CD14-positive monocyte (primary cell): ENCODE results near the gene BCL7B. TPM values are rescaled to one million over a fixed set of nuclear protein-coding genes. Genes with fewer than 3 reads are reported as not detected.

Experiments
- DNase-seq, 3 donors: peaks; one replicate each; pipeline ENCODE4 v3.0.0-alpha.2; 2011 to 2022
- H2AFZ ChIP-seq: 2 replicates; pipeline ENCODE4 v1.6.0; 2012; ENCODE audit warnings: mild to moderate bottlenecking, low read depth, low read length, inconsistent platforms; ENCODE audit not compliant: insufficient read depth, poor library complexity, severe bottlenecking
- H3K27ac ChIP-seq, 2 donors: 1 replicate in 1 of 2; 2 replicates in 1 of 2; pipeline ENCODE4 v1.5.1; 2012 to 2013; ENCODE audit warnings: low read length in 2 of 2, control low read depth in 1 of 2, inconsistent platforms in 1 of 2, low read depth in 1 of 2, mild to moderate bottlenecking in 1 of 2
- H3K27me3 ChIP-seq, 2 donors: one replicate each; pipeline versions ENCODE4 v1.6.0 to v1.6.1; 2011 to 2013; ENCODE audit warnings: low read length in 2 of 2; ENCODE audit not compliant: control insufficient read depth in 2 of 2, insufficient read depth in 2 of 2
- H3K36me3 ChIP-seq, 2 donors: replicated peaks in 1 of 2; 1 replicate in 1 of 2; 2 replicates in 1 of 2; pipeline versions ENCODE4 v1.5.1 to v1.6.1; 2012 to 2013; ENCODE audit warnings: low read length in 2 of 2, control low read depth in 1 of 2, inconsistent platforms in 1 of 2, mild to moderate bottlenecking in 1 of 2; ENCODE audit not compliant: insufficient read depth in 2 of 2, control insufficient read depth in 1 of 2
- H3K4me1 ChIP-seq, 2 donors: 1 replicate in 1 of 2; 2 replicates in 1 of 2; pipeline versions ENCODE4 v1.5.1 to v1.6.1; 2012 to 2013; ENCODE audit warnings: low read length in 2 of 2, control low read depth in 1 of 2, inconsistent platforms in 1 of 2, mild to moderate bottlenecking in 1 of 2, moderate library complexity in 1 of 2; ENCODE audit not compliant: insufficient read depth in 2 of 2, control insufficient read depth in 1 of 2
- H3K4me2 ChIP-seq: replicated peaks from 2 replicates; pipeline ENCODE3; 2012; ENCODE audit warnings: low read length, moderate library complexity, mild to moderate bottlenecking; ENCODE audit not compliant: poor library complexity, severe bottlenecking; ENCODE audit errors: extremely low read depth
- H3K4me3 ChIP-seq, 3 experiments: fragments of 200-600 bp in 1 of 3; sonication (generic) in 1 of 3; replicated peaks in 1 of 3; 1 replicate in 2 of 3; 2 replicates in 1 of 3; pipeline ENCODE4 v1.5.1; 2011 to 2013; ENCODE audit warnings: low read length in 3 of 3, mild to moderate bottlenecking in 3 of 3, control low read depth in 2 of 3, low read depth in 2 of 3, inconsistent platforms in 1 of 3, moderate library complexity in 1 of 3
- H3K79me2 ChIP-seq: 2 replicates; pipeline ENCODE4 v1.6.0; 2012; ENCODE audit warnings: mild to moderate bottlenecking, control low read depth, inconsistent platforms, low read length, moderate library complexity; ENCODE audit not compliant: insufficient read depth
- H3K9ac ChIP-seq: 2 replicates; pipeline ENCODE4 v1.6.0; 2017; ENCODE audit warnings: low read length, mild to moderate bottlenecking; ENCODE audit not compliant: insufficient read depth, poor library complexity, severe bottlenecking
- H3K9me3 ChIP-seq, 2 donors: replicated peaks in 1 of 2; 1 replicate in 1 of 2; 2 replicates in 1 of 2; pipeline versions ENCODE4 v1.5.1 to v1.6.1; 2012 to 2013; ENCODE audit warnings: low read length in 2 of 2, control low read depth in 1 of 2; ENCODE audit not compliant: control insufficient read depth in 1 of 2, insufficient read depth in 1 of 2
- H4K20me1 ChIP-seq: 2 replicates; pipeline ENCODE4 v1.6.0; 2012; ENCODE audit warnings: mild to moderate bottlenecking, low read length, control low read depth, moderate library complexity; ENCODE audit not compliant: insufficient read depth
- H3K27ac Mint-ChIP-seq, 7 donors: one replicate each; pipeline ENCODE4 v1.8.0; 2020; ENCODE audit warnings: mild to moderate bottlenecking in 7 of 7, mixed read lengths in 7 of 7, moderate library complexity in 6 of 7, inconsistent platforms in 2 of 7
- H3K27me3 Mint-ChIP-seq, 3 donors: one replicate each; pipeline ENCODE4 v1.8.0; 2021 to 2022; ENCODE audit warnings: low read depth in 3 of 3, mild to moderate bottlenecking in 3 of 3, mixed read lengths in 3 of 3, moderate library complexity in 3 of 3, inconsistent platforms in 1 of 3
- H3K36me3 Mint-ChIP-seq, 2 donors: one replicate each; pipeline ENCODE4 v1.8.0; 2020; ENCODE audit warnings: mixed read lengths in 2 of 2, inconsistent platforms in 1 of 2, mild to moderate bottlenecking in 1 of 2
- H3K4me1 Mint-ChIP-seq: one replicate; pipeline ENCODE4 v1.8.0; 2020; ENCODE audit warnings: mild to moderate bottlenecking, mixed read lengths
- H3K4me3 Mint-ChIP-seq, 2 donors: one replicate each; pipeline ENCODE4 v1.8.0; 2020; ENCODE audit warnings: mild to moderate bottlenecking in 2 of 2, mixed read lengths in 2 of 2, moderate library complexity in 1 of 2
- H3K9me3 Mint-ChIP-seq, 7 donors: one replicate each; pipeline ENCODE4 v1.8.0; 2020 to 2022; ENCODE audit warnings: mixed read lengths in 7 of 7, mild to moderate bottlenecking in 6 of 7, moderate library complexity in 6 of 7, inconsistent platforms in 2 of 7
- WGBS: methylation state at CpG from one replicate; pipeline ENCODE4 v1.1.5; 2013; ENCODE audit warnings: missing lambda C conversion rate; ENCODE audit not compliant: insufficient coverage; 5-methylcytosine and 5-hydroxymethylcytosine counted together
- intact Hi-C, 2 donors: fragments of 100-400 bp; cut with micrococcal nuclease; formaldehyde crosslinking; loops; one replicate each; pipeline versions ENCODE4 v1.15.0 to v1.15.1; 2023
- polyA plus RNA-seq, 3 donors: library from polyadenylated mRNA; depleted of rRNA in 1 of 3; unstranded in 2 of 3; stranded (reverse) in 1 of 3; fragments of 300-500 nt in 2 of 3; fragments of >200 nt in 1 of 3; fragmentation: Illumina TruSeq in 2 of 3; gene quantifications; 1 replicate in 2 of 3; 2 replicates in 1 of 3; pipeline ENCODE4 v1.2.3, GENCODE V29; 2012 to 2021
- TF ChIP-seq, protein P1 (sequence below): fragments of 200-600 bp; IDR thresholded peaks from one replicate; pipeline ENCODE4 v1.8.0; 2022; ENCODE audit warnings: antibody characterized with exemption, mild to moderate bottlenecking

Gene BCL7B
- polyA plus RNA-seq, 3 donors, result 53.5 to 73.8 (median 68.7) TPM

DNA sequence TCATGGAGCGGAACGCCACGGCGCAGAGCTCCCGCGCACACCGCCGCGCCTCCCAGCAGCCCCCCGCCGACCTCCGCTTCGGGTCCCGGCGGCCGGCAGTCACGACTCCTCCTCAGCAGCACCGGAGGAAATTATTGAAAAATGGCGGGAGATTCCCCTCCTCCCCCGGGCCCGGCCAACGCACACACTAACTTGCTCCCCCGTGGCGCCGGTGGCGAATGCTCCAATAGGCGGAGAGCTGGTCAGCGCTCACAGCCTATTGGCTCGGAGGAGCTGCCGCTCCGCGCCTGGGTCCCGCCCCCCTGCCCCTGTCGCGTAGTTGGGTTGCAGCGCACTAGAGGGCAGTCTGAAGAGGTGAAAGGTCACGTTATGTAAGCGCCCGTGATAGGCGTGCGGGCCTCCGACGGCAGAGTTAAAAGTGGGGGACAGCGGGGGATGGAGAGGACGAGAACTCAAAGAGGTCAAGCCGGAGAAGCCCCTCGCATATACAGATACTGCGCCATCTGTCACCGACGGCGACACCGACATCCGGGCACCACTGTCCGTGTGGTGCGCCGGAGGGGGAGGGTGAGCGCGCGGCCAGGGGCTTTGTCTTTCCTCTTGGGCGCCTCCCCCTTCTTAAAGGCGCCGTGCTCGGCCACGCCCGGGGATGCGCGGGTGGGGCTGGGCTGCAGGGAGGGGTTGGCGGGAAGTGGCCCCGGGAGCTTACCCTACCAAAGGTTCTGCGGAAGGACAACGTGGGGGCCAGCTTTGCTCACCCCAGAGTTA, 35.2 kb downstream of the BCL7B start, which contains the start of gene BAZ1B:
TSS of gene BAZ1B (minus strand) at position 189 of the 768 bp plus-strand sequence. CDS start 360 bp downstream, outside the sequence.
- WGBS, result 0% methylated on average over 65 of the region's 71 CpGs
- intact Hi-C loops, result loop anchor here (2.0 to 10.0 kb wide), 4 partner anchors 35 to 210 kb away; partner anchors contain the start of genes BCL7B (in 1 of the 2), TBL2 (in 1 of the 2) and VPS37D (in 1 of the 2)
- peak within 1 kb of the TSS; percentile 89 for H2AFZ ChIP-seq

DNA sequence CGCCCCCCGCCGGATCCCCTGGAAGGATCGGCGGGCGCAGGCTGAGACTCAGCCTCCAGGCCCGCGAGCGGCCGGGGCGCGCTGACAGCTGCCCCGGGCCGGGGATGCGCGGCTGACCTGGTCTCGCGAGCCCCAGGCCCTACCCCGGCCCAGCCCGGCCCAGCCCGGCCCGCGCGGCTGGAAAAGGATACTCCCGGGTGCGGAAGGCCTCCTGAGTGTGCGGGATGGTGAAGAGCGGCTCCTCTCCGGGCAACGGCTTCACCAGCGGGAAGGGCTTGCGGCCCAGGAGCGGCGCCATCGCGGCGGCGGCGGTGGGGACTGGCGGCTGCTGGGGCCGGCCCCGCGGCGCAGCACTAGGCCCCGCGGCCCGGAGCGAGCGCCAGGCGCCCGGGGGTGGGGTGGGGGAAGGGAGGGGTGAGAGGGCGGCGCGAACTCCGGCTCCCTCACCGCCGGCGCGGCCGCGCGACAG, 35.8 kb downstream of the BCL7B start:
- H3K9me3 ChIP-seq, result no peaks in the 10 kb centered on the region
- Mint-ChIP-seq H3K36me3 (peaks cover 6 to 17% of the 10 kb centered on the region in 2 donors), H3K4me3 (peak overlapping the region; percentile 93 to 97), H3K4me1 (peaks cover 42% of the 10 kb centered on the region), H3K27me3 (no peaks in the 10 kb centered on the region), H3K27ac (peak overlapping the region in 3 of 7 donors; percentile 30 to 97 (median 71)), H3K9me3 (no peaks in the 10 kb centered on the region)
- H3K4me1 ChIP-seq, result peaks cover 33 to 48% of the 10 kb centered on the region in 2 donors
- peaks cover 63% of the 10 kb centered on the region for H3K79me2 ChIP-seq
- intact Hi-C loops, result loop anchor here (2.0 to 10.0 kb wide), 4 partner anchors 36 to 211 kb away; partner anchors contain the start of genes BCL7B (in 1 of the 2), TBL2 (in 1 of the 2) and VPS37D (in 1 of the 2)
- H3K36me3 ChIP-seq, result peaks cover 3 to 19% of the 10 kb centered on the region in 2 donors
- H3K9ac ChIP-seq, result peak overlapping the region; percentile 76
- H3K4me3 ChIP-seq, result peak overlapping the region; percentile 54 to 91 (median 64)
- no peak for DNase-seq
- no peaks in the 10 kb centered on the region for H3K27me3 ChIP-seq
- H3K27ac ChIP-seq, result peak overlapping the region in 1 of 2 donors; percentile 90
- TF ChIP-seq, protein P1, sequence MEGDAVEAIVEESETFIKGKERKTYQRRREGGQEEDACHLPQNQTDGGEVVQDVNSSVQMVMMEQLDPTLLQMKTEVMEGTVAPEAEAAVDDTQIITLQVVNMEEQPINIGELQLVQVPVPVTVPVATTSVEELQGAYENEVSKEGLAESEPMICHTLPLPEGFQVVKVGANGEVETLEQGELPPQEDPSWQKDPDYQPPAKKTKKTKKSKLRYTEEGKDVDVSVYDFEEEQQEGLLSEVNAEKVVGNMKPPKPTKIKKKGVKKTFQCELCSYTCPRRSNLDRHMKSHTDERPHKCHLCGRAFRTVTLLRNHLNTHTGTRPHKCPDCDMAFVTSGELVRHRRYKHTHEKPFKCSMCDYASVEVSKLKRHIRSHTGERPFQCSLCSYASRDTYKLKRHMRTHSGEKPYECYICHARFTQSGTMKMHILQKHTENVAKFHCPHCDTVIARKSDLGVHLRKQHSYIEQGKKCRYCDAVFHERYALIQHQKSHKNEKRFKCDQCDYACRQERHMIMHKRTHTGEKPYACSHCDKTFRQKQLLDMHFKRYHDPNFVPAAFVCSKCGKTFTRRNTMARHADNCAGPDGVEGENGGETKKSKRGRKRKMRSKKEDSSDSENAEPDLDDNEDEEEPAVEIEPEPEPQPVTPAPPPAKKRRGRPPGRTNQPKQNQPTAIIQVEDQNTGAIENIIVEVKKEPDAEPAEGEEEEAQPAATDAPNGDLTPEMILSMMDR, result no peak
- H2AFZ ChIP-seq, result peak overlapping the region; percentile 89
- peak overlapping the region; percentile 98 for H3K4me2 ChIP-seq
- under 1% methylated on average over 58 of the region's 62 CpGs for WGBS
- H4K20me1 ChIP-seq, result peaks cover 46% of the 10 kb centered on the region

More for the DNA sequence above, 35.2 kb downstream of the BCL7B start, which contains the start of gene BAZ1B:
- H3K36me3 ChIP-seq, result peaks cover 3 to 13% of the 10 kb centered on the region in 2 donors
- peak within 1 kb of the TSS; percentile 54 to 91 (median 64) for H3K4me3 ChIP-seq
- Mint-ChIP-seq H3K36me3 (peaks cover 2 to 11% of the 10 kb centered on the region in 2 donors), H3K4me1 (peaks cover 48% of the 10 kb centered on the region), H3K27ac (peak within 1 kb of the TSS; percentile 93 to 99 (median 97)), H3K9me3 (no peaks in the 10 kb centered on the region), H3K27me3 (no peaks in the 10 kb centered on the region), H3K4me3 (peak within 1 kb of the TSS; percentile 93 to 97)
- H3K4me1 ChIP-seq, result peaks cover 38 to 53% of the 10 kb centered on the region in 2 donors
- no peaks in the 10 kb centered on the region for H3K27me3 ChIP-seq
- H3K9ac ChIP-seq, result peak within 1 kb of the TSS; percentile 76
- H3K9me3 ChIP-seq, result no peaks in the 10 kb centered on the region
- TF ChIP-seq, protein P1, result peak; percentile 19
- peak within 1 kb of the TSS; percentile 98 for H3K4me2 ChIP-seq
- peaks cover 57% of the 10 kb centered on the region for H3K79me2 ChIP-seq
- H4K20me1 ChIP-seq, result peaks cover 40% of the 10 kb centered on the region
- H3K27ac ChIP-seq, result peak within 1 kb of the TSS; percentile 70 to 90
- peak; percentile 96 to 97 (median 96) for DNase-seq
